ENCODE measurements around the gene DRC7. TPM values are rescaled to one million over a fixed set of nuclear protein-coding genes. Genes with fewer than 3 reads are reported as not detected.

The DRC7 gene
- total RNA-seq, 1 experiment from 2014 or later, result 0.72 TPM

DNA sequence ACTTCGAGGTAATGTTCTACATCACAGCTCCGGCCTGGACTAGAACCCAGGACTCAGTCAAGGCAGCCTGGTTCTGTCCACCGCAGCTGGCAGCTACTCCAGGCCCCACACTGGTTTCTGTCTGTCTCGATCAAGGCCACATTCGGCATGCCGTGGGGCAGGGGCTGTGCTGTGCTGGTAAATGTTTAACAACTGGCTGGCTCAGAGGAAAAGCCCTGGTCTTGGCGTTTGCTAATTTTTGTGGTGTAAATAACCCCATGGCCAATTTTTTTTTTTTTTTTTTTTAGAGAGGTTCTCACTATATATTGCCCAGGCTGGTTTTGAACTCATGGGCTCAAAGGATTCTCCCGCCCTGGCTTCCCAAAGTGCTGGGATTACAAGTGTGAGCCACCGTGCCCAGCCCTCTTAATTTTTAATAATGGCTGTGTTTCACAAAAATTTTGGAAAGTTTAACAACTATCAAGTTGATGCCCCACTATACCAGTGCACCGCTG, 328 bp upstream of the DRC7 start:
- H2BK20ac ChIP-seq (ENCODE audit: low read depth, low read length, poor library complexity, severe bottlenecking), result no peak overlapping the region
- H3K18ac ChIP-seq (ENCODE audit: insufficient read length, low read depth, low read length), result no peak overlapping the region
- H3K27ac ChIP-seq (ENCODE audit: insufficient read length, low read depth, low read length), result no peak overlapping the region
- H2BK15ac ChIP-seq (ENCODE audit: low read depth, low read length), result no peak overlapping the region
- H2BK12ac ChIP-seq (ENCODE audit: insufficient read length, low read depth, low read length), result no peak overlapping the region
- no peak overlapping the region for H3K56ac ChIP-seq (ENCODE audit: insufficient read length, low read depth, low read length)
- no peak overlapping the region for H4K91ac ChIP-seq (ENCODE audit: insufficient read length, low read depth, low read length)
- no peak overlapping the region for H3T11ph ChIP-seq (ENCODE audit: low read length)
- Mint-ChIP-seq H3K27ac (no peak overlapping the region; a peak in 1 of 7 replicates), H3K4me3 (no peak overlapping the region), H3K9me3 (no peaks in the 10 kb centered on the region), H3K36me3 (ENCODE audit: insufficient read depth in 1 of 3, low read depth in 3 of 3) (no peaks in the 10 kb centered on the region), H3K4me1 (peaks cover 3 to 15% of the 10 kb centered on the region in 2 experiments), H3K27me3 (ENCODE audit: low read depth) (peaks cover 1% of the 10 kb centered on the region; the same call in 1 of the 2 replicates)
- H4K20me1 ChIP-seq (ENCODE audit: control insufficient read depth, insufficient read depth, insufficient read length), result no peaks in the 10 kb centered on the region
- H3K4ac ChIP-seq (ENCODE audit: low read depth, low read length), result no peak overlapping the region
- no peak for DNase-seq
- H3K9me3 ChIP-seq (ENCODE audit: control insufficient read depth, low read depth, low read length), result no peaks in the 10 kb centered on the region
- no CpG with 5 or more reads among the region's 10 CpGs for WGBS (ENCODE audit: extremely low coverage, insufficient read length, low lambda C conversion rate)
- no peaks in the 10 kb centered on the region for H3K23me2 ChIP-seq (ENCODE audit: insufficient read length, low read depth, low read length, poor library complexity, severe bottlenecking)
- no peaks in the 10 kb centered on the region for H3K79me2 ChIP-seq (ENCODE audit: insufficient read depth, low read length)
- H4K8ac ChIP-seq (replicated peaks; ENCODE audit: insufficient read length, low read depth, low read length), result no peak overlapping the region
- no peaks in the 10 kb centered on the region for H3K27me3 ChIP-seq (ENCODE audit: insufficient read depth, low read length)
- no peak overlapping the region for H4K5ac ChIP-seq (ENCODE audit: insufficient read length, low read depth, low read length)
- no peak overlapping the region for H2AK5ac ChIP-seq (ENCODE audit: insufficient read length, low read length)
- TF ChIP-seq, protein P1, sequence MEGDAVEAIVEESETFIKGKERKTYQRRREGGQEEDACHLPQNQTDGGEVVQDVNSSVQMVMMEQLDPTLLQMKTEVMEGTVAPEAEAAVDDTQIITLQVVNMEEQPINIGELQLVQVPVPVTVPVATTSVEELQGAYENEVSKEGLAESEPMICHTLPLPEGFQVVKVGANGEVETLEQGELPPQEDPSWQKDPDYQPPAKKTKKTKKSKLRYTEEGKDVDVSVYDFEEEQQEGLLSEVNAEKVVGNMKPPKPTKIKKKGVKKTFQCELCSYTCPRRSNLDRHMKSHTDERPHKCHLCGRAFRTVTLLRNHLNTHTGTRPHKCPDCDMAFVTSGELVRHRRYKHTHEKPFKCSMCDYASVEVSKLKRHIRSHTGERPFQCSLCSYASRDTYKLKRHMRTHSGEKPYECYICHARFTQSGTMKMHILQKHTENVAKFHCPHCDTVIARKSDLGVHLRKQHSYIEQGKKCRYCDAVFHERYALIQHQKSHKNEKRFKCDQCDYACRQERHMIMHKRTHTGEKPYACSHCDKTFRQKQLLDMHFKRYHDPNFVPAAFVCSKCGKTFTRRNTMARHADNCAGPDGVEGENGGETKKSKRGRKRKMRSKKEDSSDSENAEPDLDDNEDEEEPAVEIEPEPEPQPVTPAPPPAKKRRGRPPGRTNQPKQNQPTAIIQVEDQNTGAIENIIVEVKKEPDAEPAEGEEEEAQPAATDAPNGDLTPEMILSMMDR (conservative IDR thresholded peaks at IDR 0.05), result no peak
- H3K4me1 ChIP-seq (ENCODE audit: insufficient read depth, low read length), result no peaks in the 10 kb centered on the region
- H2BK5ac ChIP-seq (ENCODE audit: insufficient read length, low read length), result no peak overlapping the region
- H2AFZ ChIP-seq (ENCODE audit: low read length), result no peak overlapping the region
- H3K23ac ChIP-seq (ENCODE audit: insufficient read length, low read depth, low read length), result no peak overlapping the region
- H3K79me1 ChIP-seq (ENCODE audit: insufficient read depth, low read depth, low read length, poor library complexity, severe bottlenecking), result no peaks in the 10 kb centered on the region
- no peak overlapping the region for H3K14ac ChIP-seq (ENCODE audit: insufficient read depth, low read length)
- H3K4me2 ChIP-seq (ENCODE audit: insufficient read depth, insufficient read length, low read length), result no peak overlapping the region
- H3K9ac ChIP-seq (ENCODE audit: extremely low read depth, insufficient read length, low read length), result no peak overlapping the region
- no peak overlapping the region for H2BK120ac ChIP-seq (ENCODE audit: low read depth, low read length, poor library complexity, severe bottlenecking)
